Kidney epithelial cell (primary cell): ENCODE measurements around the gene DENND1A. TPM values are rescaled to one million over a fixed set of nuclear protein-coding genes. Genes with fewer than 3 reads are reported as not detected.

Source experiments
- DNase-seq: peaks from one replicate; pipeline ENCODE4 v3.0.0-alpha.2; 2010; ENCODE audit warnings: low read depth
- H3K27me3 ChIP-seq: 2 replicates; pipeline ENCODE4 v1.6.0; 2011; ENCODE audit warnings: low read length; ENCODE audit not compliant: control insufficient read depth, insufficient read depth
- H3K36me3 ChIP-seq: 2 replicates; pipeline ENCODE4 v1.5.1; 2011; ENCODE audit warnings: low read length; ENCODE audit not compliant: control insufficient read depth, insufficient read depth
- H3K4me3 ChIP-seq: 2 replicates; pipeline ENCODE4 v1.5.1; 2011; ENCODE audit warnings: low read depth, mild to moderate bottlenecking, control low read depth, low read length
- total RNA-seq: library from RNA; depleted of rRNA; stranded (reverse); fragments of >200 nt; gene quantifications from 2 replicates; pipeline ENCODE4 v1.2.3, GENCODE V29; 2015
- TF ChIP-seq, protein P1 (sequence below): IDR thresholded peaks from 2 replicates; pipeline ENCODE4 v1.5.1; 2011; ENCODE audit warnings: mild to moderate bottlenecking, moderate library complexity, low read length, control low read depth, inconsistent platforms; ENCODE audit not compliant: insufficient read depth, poor library complexity, severe bottlenecking

Gene DENND1A
- total RNA-seq, 1 donor from 2014 or later: 14.5 TPM

DNA sequence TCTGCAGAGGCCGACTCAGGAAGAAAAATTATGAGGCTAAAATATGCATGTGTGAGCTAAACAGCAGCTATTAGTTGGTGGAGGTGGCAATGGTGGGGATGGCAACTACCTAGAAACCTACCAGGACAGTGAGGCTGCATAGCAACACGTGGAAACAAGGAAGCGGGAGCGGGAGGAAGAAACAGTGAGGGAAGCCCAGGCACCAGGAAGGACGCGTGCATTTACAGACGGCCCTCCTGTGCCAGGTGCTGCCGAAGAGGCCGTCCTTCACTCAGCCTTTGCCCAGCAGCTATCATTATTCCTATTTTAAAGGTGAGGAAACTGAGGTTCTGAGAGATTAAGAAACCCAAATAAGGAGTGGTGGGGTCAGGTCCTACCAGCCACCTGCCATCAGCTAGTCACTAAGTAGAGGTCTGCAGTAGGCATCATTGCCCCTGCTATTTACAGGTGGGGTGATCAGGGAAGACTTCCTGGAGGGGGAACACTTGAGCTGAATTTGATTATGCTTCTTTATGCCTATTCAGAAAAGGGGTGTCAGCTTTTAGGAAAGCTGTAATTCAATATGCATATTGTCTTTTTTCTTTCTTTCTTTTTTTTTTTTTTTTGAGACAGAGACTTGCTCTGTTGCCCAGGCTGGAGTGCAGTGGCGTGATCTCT lies 448.6 kb downstream of the DENND1A start:
- Histone ChIP-seq H3K27me3 (no peaks in the 10 kb centered on the region), H3K4me3 (no peak overlapping the region), H3K36me3 (no peaks in the 10 kb centered on the region)
- no peak for DNase-seq
- TF ChIP-seq, protein P1, sequence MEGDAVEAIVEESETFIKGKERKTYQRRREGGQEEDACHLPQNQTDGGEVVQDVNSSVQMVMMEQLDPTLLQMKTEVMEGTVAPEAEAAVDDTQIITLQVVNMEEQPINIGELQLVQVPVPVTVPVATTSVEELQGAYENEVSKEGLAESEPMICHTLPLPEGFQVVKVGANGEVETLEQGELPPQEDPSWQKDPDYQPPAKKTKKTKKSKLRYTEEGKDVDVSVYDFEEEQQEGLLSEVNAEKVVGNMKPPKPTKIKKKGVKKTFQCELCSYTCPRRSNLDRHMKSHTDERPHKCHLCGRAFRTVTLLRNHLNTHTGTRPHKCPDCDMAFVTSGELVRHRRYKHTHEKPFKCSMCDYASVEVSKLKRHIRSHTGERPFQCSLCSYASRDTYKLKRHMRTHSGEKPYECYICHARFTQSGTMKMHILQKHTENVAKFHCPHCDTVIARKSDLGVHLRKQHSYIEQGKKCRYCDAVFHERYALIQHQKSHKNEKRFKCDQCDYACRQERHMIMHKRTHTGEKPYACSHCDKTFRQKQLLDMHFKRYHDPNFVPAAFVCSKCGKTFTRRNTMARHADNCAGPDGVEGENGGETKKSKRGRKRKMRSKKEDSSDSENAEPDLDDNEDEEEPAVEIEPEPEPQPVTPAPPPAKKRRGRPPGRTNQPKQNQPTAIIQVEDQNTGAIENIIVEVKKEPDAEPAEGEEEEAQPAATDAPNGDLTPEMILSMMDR: no peak

DNA sequence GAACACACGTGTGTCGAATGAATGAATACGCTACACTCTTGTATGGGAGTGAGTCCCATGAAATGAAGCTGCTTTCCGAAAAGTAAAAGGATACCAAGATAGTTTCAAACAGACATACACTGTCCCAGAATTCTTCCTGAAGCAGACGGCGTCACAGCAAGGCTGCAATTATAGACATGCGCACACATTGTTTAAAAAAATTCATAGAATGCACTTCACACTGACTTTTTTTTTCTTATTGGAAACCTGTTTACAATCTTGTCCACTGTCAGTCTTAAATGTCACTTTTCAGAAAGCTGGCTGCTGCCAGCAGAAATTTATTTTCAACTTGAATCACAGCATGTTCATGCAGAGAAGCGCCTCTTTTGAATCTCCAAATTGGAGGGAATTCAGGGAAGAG lies 449.1 kb downstream of the DENND1A start:
- no peak overlapping the region for H3K4me3 ChIP-seq
- H3K36me3 ChIP-seq: no peaks in the 10 kb centered on the region
- no peak for DNase-seq
- no peaks in the 10 kb centered on the region for H3K27me3 ChIP-seq
- TF ChIP-seq, protein P1: no peak

DNA sequence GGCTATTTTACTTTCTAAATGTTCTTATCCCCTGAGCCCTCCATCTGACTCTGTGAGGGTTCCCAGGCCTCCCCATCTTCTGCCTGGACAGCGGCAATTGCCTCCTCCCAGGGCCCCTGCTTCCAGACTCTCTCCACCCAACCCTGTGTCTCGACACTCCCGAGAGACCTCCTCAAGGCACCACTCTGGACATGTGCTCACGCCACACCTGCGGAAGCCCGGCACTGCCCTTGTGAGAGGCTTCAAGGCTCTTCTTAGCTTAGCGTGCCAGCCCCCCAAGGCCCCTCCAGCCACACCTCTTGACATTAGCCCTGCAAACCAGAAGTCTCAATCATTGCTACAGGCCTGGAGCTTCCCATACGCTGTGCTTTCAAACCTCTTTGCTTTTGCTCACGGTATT lies 449.8 kb downstream of the DENND1A start:
- no peaks in the 10 kb centered on the region for H3K36me3 ChIP-seq
- H3K27me3 ChIP-seq: no peaks in the 10 kb centered on the region
- DNase-seq: no peak
- TF ChIP-seq, protein P1: no peak
- H3K4me3 ChIP-seq: no peak overlapping the region

DNA sequence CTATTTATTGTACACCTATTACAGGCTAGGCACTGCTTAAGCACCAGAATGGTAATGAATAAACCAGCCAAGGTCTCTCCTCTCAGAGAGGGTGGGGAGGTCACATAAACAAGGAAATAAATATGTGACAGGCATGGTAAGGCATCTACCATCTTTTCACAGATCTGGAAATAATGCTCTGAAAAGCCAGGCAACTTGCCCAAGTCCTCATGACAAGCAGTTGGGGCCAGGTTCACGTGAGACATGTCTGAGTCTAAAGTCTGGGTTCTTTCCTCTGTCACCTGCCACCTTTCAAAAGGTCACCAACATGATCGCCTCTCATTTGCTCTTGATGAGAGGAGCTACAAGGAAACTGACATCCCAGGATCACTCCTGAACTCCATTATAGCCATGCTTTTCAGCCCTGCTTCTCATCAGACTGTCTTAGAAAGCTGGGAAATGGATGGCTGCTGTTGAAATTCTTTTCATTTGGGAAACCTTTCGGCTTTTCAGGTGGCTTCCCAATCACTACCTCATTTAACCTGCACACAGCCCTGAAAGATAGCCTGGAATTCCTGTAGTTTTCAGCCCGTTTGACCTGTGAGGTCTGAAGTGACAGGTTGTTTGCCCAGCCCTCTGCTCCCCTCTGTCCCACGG lies 450.8 kb downstream of the DENND1A start:
- H3K36me3 ChIP-seq: no peaks in the 10 kb centered on the region
- H3K27me3 ChIP-seq: no peaks in the 10 kb centered on the region
- no peak for DNase-seq
- TF ChIP-seq, protein P1: no peak
- no peak overlapping the region for H3K4me3 ChIP-seq

DNA sequence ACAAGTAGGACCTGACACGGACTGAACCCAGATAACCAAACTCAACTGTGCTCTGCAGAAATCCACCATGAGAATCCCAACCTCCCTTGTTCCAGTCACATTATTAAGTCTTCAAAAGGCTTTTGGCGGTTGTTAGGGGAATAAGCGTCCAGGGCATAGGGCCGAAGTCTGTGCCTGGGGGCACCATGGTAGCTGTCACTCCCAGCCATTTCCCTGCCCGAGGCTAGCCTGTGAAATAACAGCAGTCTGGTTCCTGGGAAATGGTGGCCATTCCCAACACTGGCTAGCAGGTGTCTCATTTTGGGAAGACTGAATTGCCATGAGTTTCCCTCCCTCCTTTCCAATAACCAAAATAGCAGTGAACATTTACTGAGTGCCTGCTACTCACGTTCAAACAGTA lies 451.8 kb downstream of the DENND1A start:
- no peaks in the 10 kb centered on the region for H3K27me3 ChIP-seq
- DNase-seq: no peak
- no peak overlapping the region for H3K4me3 ChIP-seq
- no peaks in the 10 kb centered on the region for H3K36me3 ChIP-seq
- TF ChIP-seq, protein P1: no peak

DNA sequence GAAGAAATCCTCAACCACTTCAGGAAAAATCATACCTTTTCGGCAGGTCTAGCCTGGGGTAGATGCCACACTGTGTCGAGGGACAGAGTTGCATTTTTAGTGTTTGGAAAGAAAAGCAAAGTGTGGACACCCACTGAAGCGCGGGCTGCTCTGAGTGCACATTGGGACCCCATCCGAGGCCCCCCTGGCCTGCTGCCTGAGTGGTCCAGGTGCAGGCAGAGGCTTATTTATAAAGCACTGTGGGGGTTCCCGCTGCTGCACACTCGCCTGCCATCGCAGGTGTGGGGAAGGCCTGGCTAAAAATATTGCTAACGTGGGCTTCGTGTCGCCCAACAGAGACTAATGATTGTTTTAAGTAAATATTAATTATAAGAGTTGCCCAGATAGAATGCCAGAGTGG lies 454.5 kb downstream of the DENND1A start:
- Histone ChIP-seq H3K36me3 (no peaks in the 10 kb centered on the region), H3K4me3 (no peak overlapping the region), H3K27me3 (no peaks in the 10 kb centered on the region)
- no peak for DNase-seq
- TF ChIP-seq, protein P1: no peak
